ENCODE data around the gene TSPAN13.

The TSPAN13 gene

GRCh38 chr7:16810112-16810511, 56.6 kb downstream of the TSPAN13 start:
- Histone ChIP-seq H3K27me3 (replicated peaks) (no peaks in the 10 kb centered on the region), H3K36me3 (replicated peaks) (no peaks in the 10 kb centered on the region), H3K4me3 (ENCODE audit: low read depth, low read length) (no peak overlapping the region), H3K27ac (no peak overlapping the region)
- no peak for DNase-seq
- in situ Hi-C loops (cut with HindIII; ENCODE audit: low pct_ligation_motif_present, low sequenced_read_pairs): no loop called here
- TF ChIP-seq CTCF (IDR thresholded peaks at IDR 0.05; ENCODE audit: low read depth, low read length, missing control alignments): no peak

DNA sequence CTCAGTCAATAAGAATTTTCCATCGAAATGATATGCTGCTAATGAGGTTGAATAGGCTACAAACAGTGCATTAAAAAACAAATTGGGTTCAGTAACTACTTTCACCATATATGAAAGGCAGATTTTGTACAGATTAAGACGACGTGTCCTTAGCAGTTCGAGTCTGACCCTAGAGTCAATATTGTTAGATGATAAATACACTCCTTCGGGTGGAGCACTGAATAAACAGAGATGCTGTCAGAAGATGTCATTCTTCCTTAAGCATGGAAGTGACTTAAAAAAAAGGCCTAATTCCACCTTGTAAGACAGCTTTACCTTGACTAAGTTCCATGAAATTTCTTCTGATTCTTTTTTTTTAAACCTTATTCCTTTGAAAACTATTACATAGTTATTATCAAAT, 57.0 kb downstream of the TSPAN13 start:
- no peaks in the 10 kb centered on the region for H3K36me3 ChIP-seq (replicated peaks)
- no peak overlapping the region for H3K27ac ChIP-seq
- no peak for DNase-seq
- H3K4me3 ChIP-seq (ENCODE audit: low read depth, low read length): no peak overlapping the region
- in situ Hi-C loops (cut with HindIII; ENCODE audit: low pct_ligation_motif_present, low sequenced_read_pairs): no loop called here
- H3K27me3 ChIP-seq (replicated peaks): no peaks in the 10 kb centered on the region
- TF ChIP-seq CTCF (IDR thresholded peaks at IDR 0.05; ENCODE audit: low read depth, low read length, missing control alignments): no peak

DNA sequence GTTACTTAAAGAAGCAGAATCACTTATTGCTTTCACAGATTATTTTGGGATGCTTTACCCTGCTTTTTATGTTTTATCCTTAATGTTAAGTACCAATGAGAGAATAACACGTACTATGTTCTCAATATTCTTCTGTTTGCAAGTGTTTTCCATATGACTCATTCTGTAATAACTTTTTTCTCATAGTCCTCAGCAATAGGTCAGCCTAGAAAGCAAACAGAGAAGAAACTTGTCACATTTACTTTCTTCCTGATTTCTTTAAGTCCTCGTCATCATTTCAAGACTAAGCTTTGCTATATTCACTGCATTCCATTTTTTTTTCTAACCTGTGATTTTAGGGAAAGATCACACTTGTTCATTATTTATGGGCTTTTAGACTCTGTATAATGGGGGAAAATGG, 58.0 kb downstream of the TSPAN13 start:
- in situ Hi-C loops (cut with HindIII; ENCODE audit: low pct_ligation_motif_present, low sequenced_read_pairs): no loop called here
- DNase-seq: no peak
- no peak for TF ChIP-seq CTCF (IDR thresholded peaks at IDR 0.05; ENCODE audit: low read depth, low read length, missing control alignments)
- Histone ChIP-seq H3K27ac (peak overlapping the region; percentile 61), H3K4me3 (ENCODE audit: low read depth, low read length) (no peak overlapping the region), H3K36me3 (replicated peaks) (no peaks in the 10 kb centered on the region), H3K27me3 (replicated peaks) (no peaks in the 10 kb centered on the region)

DNA sequence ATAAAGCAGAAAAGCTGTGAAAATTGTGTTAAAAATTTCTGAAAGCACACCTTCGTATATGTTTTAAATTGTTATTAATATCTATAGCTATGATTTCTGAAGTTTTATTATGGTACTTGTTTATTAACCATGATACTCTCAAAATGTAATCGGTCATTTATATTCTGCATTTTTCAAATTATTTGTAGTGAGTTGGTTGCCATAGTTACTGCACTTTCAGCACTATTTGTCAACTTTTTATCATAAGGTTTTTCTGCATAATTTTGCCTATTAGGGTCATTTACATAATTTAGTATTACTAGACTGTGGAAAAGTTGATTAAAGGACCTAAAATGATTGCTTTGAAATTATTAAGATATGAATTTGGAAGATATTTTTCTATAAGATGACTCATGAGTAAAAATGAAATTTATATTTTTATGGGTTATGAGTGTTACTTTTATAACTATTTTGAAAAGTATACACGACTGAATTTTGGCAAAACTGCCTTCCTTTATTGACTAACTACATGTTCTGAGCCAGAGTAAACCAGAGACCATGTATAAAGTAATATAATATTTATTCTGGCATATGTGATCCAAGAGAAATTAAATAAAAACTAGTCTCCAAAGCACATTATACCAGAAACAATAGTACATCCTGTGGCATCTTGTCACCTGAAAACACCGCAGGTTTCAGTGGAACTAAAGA, 59.1 kb downstream of the TSPAN13 start:
- in situ Hi-C loops (cut with HindIII; ENCODE audit: low pct_ligation_motif_present, low sequenced_read_pairs): no loop called here

GRCh38 chr7:16813232-16813616, 59.7 kb downstream of the TSPAN13 start:
- Histone ChIP-seq H3K27me3 (replicated peaks) (no peaks in the 10 kb centered on the region), H3K36me3 (replicated peaks) (no peaks in the 10 kb centered on the region), H3K27ac (no peak overlapping the region), H3K4me3 (ENCODE audit: low read depth, low read length) (no peak overlapping the region)
- no peak for TF ChIP-seq CTCF (IDR thresholded peaks at IDR 0.05; ENCODE audit: low read depth, low read length, missing control alignments)
- in situ Hi-C loops (cut with HindIII; ENCODE audit: low pct_ligation_motif_present, low sequenced_read_pairs): no loop called here
- no peak for DNase-seq

More for the DNA sequence above, 59.1 kb downstream of the TSPAN13 start:
- TF ChIP-seq CTCF (IDR thresholded peaks at IDR 0.05; ENCODE audit: low read depth, low read length, missing control alignments): no peak
- no peak for DNase-seq
- Histone ChIP-seq H3K27ac (peak overlapping the region; percentile 61), H3K27me3 (replicated peaks) (no peaks in the 10 kb centered on the region), H3K4me3 (ENCODE audit: low read depth, low read length) (no peak overlapping the region), H3K36me3 (replicated peaks) (no peaks in the 10 kb centered on the region)

GRCh38 chr7:16815001-16815400, 61.4 kb downstream of the TSPAN13 start:
- no peak for DNase-seq
- H3K27ac ChIP-seq: no peak overlapping the region
- no peaks in the 10 kb centered on the region for H3K27me3 ChIP-seq (replicated peaks)
- TF ChIP-seq CTCF (IDR thresholded peaks at IDR 0.05; ENCODE audit: low read depth, low read length, missing control alignments): no peak
- in situ Hi-C loops (cut with HindIII; ENCODE audit: low pct_ligation_motif_present, low sequenced_read_pairs): no loop called here
- no peak overlapping the region for H3K4me3 ChIP-seq (ENCODE audit: low read depth, low read length)
- H3K36me3 ChIP-seq (replicated peaks): no peaks in the 10 kb centered on the region

All from brain microvascular endothelial cell (primary cell).